HG03280 (cell line): ENCODE measurements around the gene SIM1.

Experiments
- ATAC-seq: cut with Tn5 transposase; IDR thresholded peaks from one replicate; pipeline ENCODE4 v1.9.1; 2021; ENCODE audit warnings: mild to moderate bottlenecking, moderate library complexity; ENCODE audit not compliant: unreplicated experiment

Gene SIM1, protein sequence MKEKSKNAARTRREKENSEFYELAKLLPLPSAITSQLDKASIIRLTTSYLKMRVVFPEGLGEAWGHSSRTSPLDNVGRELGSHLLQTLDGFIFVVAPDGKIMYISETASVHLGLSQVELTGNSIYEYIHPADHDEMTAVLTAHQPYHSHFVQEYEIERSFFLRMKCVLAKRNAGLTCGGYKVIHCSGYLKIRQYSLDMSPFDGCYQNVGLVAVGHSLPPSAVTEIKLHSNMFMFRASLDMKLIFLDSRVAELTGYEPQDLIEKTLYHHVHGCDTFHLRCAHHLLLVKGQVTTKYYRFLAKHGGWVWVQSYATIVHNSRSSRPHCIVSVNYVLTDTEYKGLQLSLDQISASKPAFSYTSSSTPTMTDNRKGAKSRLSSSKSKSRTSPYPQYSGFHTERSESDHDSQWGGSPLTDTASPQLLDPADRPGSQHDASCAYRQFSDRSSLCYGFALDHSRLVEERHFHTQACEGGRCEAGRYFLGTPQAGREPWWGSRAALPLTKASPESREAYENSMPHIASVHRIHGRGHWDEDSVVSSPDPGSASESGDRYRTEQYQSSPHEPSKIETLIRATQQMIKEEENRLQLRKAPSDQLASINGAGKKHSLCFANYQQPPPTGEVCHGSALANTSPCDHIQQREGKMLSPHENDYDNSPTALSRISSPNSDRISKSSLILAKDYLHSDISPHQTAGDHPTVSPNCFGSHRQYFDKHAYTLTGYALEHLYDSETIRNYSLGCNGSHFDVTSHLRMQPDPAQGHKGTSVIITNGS

DNA sequence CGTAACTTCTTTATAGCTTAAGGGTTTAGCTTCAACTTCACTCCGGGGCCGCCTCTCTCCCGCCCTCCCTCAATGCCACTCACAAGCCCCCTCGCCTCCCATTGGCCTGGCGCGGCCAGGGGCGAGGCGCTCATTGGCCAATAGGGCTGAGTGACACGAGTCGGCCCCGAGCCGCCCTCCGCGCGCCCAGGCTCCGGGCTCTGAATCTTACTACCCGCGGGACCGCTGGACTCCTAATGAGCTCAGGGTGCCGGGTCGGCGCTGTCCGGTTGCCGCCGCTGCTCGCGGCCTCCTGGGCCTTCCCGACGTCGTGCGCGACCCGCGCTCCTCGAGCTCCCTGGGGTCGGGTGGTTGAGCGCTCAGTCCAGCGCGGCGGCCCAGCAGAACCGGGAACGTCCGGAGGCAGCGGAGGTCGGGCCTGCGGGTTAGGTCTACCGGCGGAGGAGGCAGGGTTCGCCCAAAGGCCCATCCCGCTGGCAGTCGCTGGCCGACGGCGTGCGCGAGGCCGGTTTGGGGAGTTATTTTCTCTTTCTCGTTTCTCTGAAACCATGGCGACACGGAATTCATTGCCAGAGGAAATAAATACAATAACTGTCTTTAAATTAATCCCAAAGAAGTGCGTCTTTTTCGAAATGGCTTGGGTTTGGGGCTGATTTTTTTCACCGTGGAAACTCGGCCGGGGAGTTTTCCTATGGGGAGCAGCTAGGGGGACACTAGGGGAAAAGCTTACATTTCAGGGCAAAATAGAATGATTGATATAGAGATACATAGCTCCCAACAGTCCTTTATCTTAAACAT is at the start of gene SIM1:
Gene SIM1, minus strand, starts transcription at position 19 of the 798 bp plus-strand sequence. CDS start 1,453 bp downstream, outside the sequence.
- peak; percentile 84 for ATAC-seq

DNA sequence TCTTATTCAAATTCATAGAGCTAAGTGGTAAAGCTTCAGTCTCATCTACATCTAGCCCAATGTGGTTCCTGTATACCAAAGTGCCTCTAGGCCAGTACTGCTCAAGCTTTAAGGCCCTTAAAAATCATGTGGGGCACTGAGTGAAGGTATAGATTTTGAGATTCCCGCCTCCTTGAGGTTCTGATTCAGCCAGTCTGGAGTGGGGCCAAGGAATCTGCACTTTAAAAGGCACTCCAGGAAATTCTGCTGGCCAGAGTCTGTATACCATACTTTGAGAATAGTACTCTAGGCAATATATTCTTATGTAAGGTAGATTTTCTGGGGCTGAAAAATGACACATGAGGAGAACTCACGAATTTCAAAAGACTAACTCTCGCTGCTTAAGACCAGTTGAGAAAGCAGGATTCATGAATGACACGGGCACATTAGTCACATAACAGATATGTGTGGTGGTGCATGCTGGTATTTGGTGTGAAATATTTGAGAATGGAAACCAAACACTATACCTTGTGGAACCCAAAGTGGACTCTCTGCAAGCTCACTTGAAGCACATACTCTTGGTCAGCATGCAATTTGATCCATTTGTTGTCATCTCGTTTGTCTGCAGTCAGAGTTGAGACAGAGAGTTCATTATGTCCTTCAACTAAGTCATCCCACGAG is 47.6 kb upstream of the SIM1 start:
- no peak for ATAC-seq

DNA sequence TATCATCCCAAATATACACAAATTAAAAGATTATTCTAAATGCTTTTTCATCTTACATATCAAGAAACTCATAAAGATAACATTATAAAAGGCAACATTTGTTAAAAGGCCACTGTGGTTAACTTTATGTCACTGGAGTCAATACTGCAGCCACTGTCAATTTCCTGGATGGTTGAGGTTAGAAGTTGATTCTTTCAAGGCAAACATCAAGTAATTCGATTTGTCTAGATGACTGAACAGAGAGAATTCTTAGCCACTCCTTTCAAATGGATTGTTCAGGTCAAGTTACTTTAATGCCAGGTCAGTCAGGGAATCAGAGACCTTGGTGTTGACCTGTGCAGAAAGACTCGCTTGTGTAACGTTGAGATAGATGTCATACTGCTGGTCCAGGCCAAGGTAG is 44.4 kb upstream of the SIM1 start:
- ATAC-seq = no peak

DNA sequence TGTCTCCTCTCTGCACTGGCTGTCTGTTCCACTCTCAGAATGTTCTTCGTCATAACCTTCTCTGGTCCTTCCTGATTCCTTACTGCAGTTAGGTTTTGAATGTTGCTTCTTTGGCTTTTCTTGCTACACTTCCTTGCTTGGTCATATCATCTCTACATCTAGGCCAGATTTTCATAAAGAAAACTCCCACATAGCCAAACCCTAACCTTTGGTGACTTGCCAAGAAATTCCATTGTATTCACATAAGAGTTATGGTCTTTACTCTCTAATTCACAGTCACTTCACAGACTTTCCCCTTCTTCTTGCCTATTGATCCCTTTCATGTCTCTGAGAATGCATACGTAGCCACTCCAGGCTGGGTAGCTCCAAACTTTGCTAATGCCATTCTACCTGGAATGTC is 41.9 kb upstream of the SIM1 start:
- no peak for ATAC-seq

DNA sequence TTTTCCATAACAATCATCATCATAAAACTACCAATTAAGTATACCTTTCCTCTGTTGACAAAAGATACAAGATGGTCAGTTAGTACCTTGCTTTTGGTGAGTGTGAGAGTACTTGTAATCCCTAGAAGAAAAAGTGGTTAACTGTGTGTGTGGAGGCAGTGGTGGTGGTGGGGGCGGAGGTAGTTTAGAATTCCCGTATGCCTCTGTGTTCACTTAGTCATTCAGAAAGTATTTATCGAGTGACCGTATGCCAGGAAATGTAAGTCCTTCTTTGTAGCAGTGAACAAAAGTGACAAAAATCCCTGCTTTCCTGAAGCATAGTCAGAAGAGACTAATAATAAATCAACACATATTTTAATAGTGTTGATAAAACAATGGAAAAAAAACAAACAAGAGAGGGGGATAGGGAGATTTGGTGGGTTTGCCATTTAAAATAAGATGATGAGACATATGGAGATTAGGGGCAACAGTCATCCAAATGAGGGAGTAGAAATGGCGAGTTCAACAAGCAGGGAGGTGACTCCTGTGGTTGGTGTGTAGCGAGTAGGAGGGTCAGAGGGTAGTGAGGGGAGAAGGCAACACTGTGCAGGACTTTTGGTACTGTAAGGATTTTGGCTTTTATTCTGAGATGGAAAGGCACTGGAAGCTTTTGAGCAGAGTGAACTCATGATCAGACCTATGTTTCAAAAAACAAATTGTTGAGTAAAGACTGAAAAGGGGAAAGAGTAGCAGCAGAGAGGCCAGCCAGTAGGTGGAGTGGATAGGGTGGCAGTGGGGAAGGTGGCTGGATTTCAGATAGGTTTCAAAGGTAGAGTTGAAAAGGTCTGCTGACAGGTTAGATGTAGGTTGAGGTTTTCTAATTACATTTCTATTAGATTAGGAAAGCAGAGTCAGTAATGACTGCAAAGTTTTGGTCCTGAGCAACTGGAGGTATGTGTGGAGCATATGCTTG is 40.3 kb upstream of the SIM1 start:
- no peak for ATAC-seq

DNA sequence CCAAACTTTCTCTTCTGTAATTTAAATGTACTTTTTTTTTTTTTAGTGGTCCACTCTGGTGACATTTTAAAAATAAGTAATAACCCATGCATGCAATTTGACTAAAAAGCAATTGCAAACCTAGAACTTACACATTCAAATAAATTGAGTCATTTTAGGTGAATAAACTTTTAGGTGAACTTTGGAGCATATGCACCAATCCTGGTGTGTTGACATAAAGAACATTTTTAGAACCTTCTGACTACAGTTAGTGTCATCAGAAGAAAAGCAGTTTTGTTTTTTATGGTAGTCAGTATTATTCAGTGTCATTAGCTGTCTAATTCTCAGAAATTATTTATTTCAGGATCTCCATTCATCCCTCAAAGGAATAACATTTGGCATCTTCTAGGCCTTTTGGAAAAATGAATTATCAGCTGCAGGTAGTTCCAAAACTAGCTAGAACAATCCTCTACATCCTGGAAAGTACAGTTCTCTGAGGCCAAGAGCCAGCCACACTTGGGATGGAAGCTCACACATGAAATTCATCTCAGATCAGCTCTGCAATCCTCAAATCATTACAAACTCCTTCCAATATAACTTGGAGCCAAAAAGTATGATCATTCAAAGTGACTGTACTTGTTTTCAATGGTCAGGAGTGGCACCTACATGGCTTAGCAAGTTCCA is 38.5 kb upstream of the SIM1 start:
- ATAC-seq = no peak

DNA sequence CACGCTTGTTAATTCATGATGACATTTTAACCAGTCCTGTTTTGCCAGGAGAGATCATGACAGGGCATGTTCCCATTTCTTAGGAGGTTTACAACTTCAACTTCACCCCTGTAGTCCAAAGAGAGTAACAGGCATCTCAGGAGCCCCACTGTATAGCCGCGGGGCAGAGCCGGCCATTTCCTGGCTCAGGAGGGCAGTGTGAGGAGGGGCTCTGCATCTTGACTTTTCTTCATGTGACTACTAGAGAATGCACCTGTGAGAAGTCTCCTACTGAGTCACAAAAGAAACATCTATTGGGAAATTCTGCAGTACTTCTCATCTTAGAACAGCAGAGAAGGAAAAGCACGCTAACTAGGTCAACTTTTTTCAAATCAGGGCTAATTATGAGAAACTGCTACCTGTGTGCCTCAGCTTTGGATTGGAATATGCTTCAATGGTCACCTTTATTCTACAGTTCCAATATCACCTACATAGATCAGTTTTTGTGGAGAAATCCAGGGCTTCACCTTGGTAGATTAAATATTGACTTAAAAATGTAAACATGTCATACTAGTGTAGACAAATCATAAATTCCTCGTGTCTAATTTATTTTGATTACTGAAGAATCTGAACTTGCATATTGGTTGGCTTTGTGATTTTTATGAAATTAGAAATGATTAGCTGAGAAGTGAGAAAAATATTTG is 28.6 kb upstream of the SIM1 start:
- no peak for ATAC-seq

DNA sequence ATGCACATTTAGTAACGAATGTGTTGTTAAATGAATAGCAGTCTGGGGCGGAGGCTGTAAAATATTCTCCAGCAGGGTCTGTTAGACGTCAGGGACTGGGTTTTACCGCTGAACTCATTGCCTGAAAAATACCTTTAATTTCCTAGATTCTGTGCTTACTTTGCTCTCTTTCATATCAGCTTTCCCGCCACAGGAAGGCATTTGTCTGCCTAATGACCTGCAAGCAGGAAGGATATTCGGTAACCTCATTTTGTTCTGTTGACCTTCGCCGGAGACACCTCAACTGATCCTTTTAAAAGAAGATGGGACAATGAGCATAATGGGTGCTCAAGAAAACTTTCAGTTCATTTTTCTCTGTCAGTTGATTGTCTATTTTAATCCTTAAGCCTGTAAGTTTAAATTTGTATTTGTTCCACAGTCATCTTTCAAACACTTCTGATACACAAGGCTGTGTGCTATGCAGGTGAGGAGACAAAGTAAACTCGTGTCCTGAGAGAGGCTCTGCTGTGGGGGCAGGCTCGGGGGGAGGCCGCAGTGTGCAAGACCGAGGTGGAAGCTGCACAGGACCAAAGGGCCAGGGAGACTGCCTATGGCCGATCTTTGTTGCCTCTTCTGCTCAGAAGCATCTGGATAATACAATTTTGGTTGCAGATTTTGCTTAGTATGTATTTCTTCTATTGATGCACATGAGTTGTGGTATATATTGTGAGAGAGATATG is 27.4 kb upstream of the SIM1 start:
- no peak for ATAC-seq

DNA sequence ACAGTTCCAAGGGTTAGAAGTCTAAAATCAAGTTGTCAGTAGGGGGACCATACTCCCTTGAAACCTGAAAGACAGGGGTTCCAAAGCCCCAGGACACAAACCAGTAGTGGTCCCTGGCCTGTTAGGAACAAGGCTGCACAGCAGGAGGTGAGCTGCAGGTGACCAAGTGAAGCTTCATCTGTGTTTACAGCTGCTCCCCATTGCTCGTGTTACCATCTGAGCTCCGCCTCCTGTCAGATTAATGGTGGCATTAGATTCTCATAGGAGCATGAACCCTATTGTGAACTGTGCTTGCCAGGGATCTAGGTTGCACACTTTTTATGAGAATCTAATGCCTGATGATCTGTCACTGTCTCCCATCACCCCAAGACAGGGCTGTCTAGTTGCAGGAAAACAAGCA is 25.3 kb upstream of the SIM1 start:
- no peak for ATAC-seq

DNA sequence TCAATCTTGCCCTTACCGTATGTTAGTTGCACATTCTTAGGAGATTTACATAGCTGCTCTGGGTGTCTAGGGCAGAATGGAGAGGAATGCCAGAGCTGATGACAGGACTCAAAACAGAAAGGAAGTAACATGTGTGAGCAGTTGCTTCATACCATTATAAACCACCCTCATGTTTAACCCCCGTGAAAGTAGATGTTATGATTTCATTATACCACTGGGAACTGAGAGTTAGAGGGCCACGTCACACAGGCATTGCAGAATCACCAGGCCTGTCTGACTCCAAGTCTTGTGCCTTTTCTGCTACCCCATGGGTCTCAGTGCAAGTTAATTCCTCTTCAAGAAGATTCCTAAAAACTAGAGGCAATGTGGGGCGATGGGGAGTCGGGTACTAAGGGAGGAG is 23.5 kb upstream of the SIM1 start:
- no peak for ATAC-seq

DNA sequence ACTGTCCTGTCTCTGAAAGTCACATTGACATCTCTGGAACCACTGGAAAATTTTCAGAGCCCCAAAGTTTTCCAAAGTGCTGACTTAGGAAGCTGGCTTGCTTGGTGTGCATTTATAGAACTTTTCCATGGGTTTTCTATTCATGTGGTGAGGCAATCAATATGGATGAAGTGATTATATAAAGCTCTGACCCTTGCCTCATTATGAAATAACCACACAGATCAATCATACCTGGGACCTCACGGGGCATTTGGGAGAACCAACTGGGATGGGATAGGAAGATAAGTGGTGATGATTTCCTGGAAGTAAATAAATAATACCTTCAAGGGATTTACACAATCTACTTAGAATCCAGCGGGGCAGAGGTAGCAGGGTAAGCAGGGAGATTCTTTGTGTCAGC is 22.9 kb upstream of the SIM1 start:
- ATAC-seq = no peak

DNA sequence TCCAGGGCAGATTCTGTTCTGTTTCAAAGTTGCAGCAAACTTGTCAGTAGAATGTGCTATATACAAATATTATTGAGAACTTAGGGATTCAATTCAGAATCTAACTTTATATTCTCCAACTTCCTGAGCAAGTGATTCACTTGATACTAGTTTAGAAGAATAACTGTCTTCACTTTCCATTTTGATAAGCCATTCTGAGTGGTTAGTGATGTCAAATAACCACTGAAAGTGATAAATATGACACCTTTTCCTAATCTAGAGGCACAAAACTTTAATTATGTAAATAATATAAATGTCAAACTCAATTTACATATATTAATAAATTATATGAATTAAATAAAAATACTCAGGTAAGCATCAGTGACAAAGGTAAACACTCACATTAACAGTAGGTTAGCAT is 20.5 kb upstream of the SIM1 start:
- no peak for ATAC-seq

DNA sequence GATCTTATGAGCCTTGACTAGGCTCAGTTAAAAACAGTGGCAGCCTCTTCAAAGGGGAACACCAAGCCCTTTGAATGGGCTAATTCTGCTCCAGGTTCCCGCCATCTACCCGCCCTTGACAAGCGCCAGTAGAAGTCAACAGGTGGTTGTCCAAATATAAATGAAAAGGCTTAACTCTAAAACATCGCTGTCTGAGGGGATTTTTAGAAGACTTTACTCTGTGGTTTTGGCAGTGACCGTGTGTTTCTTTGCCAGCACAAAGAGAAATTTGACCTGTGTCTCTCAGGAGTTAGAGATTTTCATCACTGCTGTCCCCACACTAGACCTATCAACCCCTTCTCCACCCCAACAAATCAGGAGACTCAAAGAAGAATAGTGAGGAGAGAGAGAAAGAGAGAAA is 19.8 kb upstream of the SIM1 start:
- no peak for ATAC-seq

DNA sequence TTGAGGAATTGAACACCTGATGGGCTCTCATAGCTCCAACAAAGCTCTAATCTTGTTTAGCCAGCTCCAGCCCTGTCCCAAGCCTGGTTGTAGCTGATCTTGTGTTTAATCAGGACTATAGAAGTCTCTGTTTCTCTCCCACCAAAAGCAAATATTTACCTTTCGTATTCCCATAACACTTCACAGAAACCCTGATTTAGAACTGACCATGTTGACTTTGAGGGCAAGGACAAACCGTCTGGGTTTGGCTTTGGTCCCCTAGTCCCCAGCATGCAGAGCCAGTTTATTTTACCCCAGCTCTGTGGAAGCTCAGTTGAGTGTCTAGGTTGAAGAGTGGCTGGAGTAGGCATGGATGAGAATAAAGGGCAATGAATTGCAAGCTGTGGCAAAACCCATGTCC is 18.0 kb upstream of the SIM1 start:
- ATAC-seq = no peak

DNA sequence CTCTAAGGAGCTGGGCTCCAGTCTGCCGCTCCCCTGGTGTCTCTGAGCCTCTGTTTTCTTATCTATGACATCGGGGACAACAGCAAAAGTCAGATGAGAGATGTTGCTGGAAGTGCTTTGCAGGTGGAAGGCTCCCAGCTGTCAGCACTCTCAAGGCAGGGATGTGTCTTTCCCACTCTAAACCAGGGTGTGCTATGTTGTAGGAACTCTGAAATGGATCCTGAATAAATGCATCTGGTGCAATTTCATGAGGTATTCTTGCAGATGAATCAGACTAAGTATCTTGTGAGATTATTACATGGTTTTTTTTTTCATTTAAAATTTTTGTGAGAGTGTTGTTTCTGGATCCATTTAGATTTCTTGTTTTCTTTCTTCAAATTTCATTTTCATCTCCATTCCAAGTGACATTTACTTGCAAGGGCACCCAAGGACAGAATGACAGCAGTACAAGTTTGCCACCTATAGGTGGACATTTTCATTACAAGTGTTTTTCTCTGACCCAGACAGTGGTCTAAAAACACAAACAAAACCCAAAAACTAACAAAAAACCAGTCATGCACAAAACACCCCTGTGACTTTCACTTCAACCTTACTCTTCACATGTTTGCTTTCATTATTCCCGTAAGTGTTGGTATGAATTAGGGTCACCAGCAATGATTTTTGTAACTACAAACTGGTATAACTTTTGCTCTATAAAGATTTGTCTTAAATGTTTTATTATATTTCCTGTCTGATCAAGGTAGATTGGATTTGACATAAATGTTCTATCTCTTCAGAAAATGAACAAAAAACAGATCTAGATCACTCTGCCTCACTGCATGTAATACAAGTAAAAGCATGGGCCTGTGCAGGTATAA is 14.7 kb upstream of the SIM1 start:
- peak; percentile 44 for ATAC-seq

DNA sequence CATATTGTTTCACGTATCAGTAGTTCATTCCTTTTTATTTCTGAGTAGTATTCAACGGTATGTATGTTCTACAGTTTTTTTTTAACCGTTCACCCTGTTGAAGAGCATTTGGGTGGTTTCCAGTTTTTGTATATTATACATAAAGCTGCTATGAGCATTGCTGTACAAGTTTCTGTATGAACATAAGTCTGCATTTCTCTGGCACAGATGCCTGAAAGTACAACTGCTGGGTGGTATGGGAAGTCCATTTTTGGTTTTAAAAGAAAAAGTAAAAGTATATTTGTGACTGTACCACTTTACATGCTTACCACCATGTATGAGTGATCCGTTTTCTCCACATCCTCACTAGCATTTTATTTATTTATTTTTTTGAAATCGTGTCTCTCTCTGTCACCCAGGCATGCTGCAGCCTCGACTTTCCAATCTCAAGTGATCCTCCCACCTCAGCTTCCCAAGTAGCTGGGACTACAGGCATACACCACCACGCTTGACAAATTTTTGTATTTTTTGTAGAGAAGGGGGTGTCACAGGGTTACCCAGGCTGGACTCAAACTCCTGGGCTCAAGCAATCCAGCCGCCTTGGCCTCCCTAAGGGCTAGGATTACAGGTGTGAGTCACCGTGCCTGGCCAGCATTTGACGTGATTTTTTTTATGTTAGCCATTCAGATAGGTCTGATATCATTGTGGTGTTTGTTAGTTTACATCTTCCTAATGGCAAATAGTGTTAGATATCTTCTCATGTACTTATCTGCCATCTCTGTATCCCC is 11.0 kb upstream of the SIM1 start:
- ATAC-seq = peak; percentile 75
